SIG-M5 treated with dmso at 0.1 percent for 504 hours (cell line): Measurements from ENCODE around the gene HPD.

Source experiments
- DNase-seq: peaks from one replicate; lab custom pipeline; 2025; ENCODE audit not compliant: unreplicated experiment; lab: John Stamatoyannopoulos, UW

Gene HPD

DNA sequence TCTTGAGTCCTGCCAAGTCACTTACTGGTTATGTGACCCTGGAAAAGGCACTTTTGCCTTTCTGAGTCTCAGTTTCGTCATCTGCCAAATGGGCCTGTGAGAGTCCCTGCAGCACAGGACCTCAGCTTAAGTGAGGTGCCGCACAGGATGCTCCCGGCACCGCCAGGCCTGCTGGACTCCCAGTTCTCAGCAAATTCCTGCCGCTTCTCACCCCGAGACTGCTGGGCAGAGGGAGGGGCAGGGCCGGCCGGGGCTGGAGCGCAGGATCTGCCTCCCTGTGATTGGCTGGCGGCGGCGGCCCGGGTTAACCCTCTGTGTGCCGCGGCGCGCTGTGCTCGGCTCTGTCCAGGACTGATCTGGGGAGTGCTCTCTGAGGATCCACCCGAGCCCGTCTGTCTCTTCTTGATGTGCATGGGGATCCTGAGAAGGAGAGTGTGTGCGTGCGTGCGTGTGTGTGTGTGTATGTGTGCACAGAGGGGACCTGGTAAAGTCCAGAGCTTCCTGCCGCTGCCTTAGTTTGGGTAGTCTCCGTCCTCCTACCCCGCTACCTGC is 46.3 kb downstream of the HPD start:
- DNase-seq: peak; percentile 68

DNA sequence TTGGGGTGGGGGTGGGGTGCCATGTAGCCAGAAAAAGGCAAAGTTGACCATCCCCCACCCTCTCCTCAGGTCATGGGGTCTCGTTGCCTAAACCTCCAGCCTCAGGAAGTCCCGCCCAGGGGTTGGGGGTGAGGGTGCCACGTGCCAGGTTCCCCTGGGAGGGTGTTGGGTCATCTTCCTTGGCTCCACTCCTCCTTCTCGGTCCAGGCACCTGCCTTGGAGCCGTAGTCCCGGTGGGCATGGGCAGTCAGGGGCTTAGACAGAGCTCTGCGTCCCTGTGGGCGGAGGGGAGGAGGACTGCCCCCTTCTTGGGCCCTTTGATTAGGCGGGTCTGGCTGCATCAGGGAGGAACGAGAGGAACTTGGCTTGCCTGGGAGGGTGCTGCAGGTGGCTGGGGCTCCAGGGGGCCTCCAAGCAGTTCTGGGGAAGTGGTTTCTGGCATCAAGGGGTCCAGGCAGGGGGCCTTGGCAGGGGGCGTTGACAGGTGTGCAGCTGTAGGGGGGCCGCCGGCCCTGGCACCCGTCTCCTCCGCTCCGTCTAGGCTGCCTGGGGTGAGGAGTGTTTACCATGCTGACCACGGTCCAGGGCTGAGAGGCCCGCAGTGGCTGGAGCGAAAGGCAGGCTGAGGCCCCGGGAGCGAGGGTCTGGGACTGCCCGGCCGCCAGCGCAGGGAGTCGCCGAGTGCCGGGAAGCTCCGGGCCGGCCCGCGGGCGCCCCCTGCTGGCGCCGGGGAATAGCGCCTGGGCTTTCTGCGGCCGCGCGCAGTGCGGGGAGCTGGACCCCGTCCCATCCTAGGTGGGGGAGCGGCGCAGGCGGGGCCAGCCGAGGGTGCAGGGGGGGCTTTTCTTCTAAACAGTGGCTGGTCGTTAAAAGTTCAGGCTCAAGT is 47.0 kb downstream of the HPD start:
- peak; percentile 73 for DNase-seq

DNA sequence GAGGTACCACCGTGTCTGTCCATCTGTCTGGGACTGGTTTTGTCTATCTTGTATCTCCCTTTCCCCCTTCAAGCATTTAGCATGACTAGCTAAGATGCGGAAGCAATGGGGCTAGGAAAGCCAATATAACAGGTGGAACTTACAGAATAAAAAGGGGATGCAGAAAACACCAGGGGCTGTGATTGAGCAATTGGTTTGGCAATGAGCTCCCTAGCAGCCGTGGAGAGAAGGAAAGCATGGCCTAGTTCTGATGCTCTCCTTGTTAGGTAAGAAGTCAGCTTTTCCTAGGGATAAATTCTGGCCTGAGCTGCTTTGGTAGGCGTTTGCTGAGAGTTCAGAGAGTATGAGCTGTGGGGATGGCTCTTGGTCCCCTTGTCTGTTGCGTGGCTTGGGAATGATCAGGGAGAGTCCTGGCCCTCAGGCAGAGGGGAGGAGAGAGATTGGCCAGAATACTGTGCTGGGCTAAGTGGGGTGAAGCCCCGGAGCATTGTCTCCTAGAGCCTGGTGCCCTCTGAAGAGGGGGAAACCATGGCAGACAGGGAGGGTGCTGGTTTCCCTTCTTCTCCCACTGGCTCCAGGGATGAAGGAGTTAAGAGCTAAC is 47.7 kb downstream of the HPD start:
- peak; percentile 30 for DNase-seq

DNA sequence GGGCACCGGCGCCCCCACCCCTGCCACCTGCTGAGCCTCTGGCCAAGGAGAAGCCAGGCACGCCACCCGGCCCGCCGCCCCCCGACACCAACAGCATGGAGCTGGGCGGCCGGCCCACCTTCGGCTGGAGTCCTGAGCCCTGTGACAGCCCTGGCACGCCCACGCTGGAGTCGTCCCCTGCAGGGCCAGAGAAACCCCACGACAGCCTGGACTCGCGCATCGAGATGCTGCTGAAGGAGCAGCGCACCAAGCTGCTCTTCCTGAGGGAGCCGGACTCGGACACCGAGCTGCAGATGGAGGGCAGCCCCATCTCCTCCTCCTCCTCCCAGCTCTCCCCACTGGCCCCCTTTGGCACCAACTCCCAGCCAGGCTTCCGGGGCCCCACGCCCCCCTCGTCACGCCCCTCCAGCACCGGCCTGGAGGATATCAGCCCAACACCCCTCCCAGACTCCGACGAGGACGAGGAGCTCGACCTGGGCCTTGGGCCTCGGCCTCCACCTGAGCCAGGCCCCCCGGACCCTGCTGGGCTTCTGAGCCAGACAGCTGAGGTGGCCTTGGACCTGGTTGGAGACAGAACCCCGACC is 48.3 kb downstream of the HPD start:
- no peak for DNase-seq

DNA sequence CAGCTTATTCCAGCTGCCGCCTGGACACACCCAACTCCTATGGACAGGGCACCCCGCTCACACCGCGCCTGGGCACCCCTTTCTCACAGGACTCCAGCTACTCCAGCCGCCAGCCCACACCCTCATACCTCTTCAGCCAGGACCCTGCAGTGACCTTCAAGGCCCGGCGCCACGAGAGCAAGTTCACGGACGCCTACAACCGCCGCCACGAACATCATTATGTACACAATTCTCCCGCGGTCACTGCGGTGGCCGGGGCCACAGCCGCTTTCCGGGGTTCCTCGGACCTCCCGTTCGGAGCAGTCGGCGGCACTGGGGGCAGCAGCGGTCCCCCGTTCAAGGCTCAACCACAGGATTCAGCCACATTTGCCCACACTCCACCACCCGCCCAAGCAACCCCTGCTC is 48.9 kb downstream of the HPD start:
- no peak for DNase-seq

DNA sequence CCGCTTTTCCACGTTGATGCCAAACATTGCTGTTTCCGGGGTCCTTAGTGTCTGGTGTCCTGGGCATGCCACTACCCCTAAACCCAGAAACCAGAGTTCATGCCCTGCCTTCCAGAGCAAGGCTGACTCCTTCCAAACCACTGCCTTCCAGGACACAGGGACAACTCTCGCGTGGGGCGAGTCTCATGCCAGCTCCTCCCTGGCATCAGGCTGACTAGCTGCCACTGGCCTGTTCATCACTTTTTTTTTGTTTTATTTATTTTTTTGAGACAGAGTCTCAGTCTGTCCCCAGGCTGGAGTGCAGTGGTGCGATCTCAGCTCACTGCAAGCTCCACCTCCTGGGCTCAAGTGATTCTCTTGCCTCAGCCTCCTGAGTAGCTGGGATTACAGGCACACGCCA is 50.0 kb downstream of the HPD start:
- DNase-seq: no peak

DNA sequence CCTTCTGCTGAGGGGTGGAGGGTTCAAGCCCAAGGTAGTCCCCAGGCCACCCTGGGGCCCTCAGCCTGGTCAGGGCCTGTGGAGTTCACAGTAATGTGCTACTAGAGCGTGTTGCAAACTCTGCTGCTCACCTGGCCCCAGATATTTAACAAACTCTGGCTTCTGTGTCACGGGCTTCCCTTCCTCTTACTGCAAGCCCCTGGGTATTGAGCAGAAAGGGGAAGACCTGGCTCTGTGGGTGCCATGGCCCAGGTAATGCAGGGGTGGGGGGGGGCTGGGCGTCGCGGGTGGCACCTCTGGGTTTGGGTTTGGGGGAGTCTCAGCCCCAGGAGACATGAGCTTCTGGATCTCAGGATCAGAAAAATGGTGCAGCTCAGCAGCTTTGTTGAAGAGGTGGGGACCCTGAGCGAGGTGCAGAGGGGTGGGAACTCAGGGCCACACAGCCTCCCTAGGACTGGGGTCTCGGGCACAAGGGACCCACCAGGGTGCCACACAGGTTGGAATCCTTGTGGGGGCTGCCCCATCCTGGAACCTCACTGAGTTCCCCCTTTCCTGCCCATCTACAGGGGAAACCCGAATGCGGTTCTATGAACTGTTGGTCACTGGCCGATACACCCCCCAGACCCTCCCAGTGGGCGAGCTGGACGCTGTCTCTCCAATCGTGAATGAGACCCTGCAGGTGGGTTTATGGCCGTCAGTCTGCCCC is 50.9 kb downstream of the HPD start:
- no peak for DNase-seq

DNA sequence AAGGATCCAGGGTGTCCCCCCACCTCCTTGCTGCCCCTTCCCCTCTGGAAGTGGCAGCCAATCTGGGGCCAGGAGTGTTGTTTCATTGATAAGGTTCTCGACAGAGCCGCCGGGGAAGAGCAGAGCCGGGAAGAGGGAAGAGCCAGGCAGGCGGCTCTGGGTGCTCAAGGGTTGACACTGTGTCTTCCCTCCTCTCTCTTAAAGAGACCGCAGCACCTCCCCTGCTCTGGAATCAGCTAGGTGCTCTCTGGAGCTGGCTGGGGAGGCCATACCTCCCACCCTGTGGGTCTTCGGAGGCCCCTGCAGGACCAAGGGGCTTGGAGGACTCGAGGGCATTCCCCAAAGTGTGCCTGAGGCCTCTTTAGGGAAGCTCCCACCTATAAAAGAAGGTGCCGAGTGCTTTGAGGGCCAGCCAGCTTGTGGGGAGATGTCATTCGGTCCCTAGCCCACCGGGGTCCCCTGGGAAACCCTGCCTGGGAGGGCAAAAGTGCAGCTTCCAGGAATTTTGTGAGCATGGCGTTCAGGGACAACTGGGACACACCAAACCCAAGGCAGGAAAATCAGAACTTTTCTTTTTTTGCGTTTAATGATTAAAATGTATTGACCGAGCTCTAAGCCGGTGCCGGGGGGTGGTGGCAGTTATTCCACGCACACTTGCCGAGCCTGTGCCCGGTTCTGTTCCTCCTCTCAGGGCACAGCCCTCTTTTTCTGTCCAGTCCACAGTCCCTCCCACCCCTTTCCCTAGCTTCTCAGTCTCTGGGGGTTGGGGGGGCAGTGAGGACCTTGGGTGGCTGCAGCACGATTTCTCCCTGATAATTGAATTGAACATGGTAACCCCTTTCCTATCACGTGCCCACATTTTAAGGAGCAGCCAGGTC is 51.9 kb downstream of the HPD start:
- DNase-seq: peak; percentile 62

DNA sequence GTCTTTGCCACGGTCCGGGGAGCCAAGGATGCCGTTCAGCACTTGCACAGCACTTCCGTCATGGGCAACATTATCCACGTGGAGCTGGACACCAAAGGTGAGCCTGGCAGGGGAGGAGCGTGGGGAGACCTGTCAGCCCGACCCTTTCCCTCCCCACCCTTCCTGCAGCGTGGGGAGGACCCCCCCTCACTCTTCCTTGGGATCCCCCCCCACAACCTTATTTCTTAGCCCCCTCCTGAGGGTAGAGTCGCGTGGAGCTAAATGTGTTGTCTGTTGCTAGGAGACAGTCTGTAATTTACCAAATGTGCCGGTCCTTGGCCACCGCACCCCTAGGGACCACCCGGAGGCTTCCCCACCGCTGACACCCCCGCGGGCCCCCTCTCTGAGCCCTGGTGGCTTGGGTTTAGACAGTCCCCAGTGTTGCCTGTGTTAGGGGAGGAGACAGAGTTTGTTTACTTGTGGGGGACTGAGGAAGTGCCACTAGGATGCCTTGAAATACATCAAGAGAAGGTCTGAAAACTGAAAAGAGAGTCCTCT is 52.6 kb downstream of the HPD start:
- DNase-seq: peak; percentile 62

DNA sequence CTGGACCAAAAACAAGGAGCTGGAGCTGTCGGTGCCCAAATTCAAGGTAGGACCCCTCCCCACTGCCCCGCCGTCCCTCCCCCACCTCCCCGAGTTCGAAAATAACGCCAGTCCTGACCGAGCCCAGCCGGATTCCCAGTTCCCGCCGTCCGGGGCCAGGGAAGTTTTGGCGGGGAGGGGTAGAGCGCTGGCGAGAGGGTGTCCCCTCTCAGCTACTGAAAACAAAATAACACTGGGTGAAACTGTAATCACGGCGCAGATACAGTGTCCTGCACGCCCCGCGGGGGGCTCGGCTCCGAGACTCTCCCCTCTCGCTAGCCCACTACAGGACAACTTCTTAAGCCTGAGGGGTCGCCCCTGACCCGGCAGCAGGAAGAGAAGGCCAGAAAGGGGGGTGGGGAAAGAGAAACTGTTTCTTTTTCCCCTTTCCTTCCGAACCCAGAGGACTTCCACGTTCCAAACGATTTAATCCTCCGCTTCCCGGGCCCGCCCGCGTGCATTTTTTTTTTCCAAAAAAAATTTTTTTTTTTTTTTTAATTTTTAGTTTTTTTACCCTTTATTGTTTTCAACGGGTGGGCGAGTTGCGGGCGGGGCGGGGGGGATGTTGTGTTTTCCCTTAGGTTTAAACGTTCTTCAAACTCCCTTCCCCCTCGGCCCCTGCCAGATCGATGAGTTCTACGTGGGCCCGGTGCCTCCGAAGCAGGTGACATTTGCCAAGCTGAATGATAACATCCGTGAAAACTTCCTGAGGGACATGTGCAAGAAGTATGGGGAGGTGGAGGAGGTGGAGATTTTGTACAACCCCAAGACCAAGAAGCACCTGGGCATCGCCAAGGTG is 53.3 kb downstream of the HPD start:
- DNase-seq: peak; percentile 21

DNA sequence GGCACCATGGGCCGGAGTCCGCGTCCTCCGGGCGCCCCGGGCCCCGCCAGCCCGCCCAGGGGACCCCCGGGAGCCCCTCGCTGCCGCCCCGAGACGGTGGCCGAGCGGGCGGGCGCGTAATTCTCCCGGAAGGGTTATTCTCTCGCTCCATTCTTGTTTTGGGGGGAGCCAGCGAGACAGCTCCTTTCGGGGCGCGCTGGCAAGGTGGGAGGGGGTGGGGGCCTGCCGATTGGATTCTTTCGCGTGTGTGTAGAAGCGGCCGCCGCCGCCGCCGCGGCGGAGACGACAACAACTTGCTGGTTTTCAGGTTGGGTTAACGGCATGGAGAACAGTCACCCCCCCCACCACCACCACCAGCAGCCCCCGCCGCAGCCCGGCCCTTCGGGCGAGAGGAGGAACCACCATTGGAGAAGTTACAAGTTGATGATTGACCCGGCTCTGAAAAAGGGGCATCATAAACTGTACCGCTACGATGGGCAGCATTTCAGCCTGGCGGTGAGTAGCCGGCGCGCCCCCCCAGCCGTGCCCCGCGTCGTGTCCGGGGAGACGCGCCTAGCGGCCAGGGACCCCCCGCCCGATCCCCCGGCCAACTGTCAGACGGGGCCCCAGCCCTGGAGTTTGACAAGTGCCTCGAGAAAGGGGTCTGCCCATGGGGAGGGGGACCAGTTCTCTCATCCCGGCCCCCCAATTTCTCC is 54.1 kb downstream of the HPD start:
- DNase-seq: peak; percentile 54

DNA sequence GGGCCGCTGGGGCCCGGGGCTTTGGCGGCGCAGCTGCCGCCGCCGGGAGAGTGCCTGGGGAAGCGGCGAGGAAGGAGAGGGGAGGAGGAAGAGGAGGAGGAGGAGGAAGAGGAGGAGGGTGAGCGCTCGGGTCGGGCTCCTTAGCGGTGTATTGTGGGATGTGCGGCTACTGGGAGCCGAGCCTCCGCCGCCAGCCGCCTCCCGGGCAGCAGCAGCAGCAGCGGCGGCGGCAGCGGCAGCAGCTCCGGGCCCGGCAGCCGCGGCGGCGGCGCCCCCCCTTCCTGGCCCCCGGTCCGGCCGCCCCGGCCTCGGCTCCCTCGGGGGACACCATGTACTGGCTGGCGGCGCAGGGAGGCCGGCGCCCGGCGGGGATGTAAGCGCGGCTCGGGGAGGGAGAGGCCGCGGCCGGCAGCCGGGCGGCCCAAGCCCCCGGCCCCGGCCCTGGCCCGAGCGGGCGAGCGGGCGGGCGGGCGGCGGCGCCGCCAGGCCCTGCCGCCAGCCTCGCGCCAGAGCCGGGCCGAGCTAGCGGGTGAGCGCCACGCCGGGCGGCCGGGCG is 54.7 kb downstream of the HPD start, which contains the start of gene SETD1B:
Gene SETD1B (plus strand): TSS at position 149 of the 556 bp plus-strand sequence. CDS start 729 bp downstream, outside the sequence.
- peak; percentile 83 for DNase-seq

DNA sequence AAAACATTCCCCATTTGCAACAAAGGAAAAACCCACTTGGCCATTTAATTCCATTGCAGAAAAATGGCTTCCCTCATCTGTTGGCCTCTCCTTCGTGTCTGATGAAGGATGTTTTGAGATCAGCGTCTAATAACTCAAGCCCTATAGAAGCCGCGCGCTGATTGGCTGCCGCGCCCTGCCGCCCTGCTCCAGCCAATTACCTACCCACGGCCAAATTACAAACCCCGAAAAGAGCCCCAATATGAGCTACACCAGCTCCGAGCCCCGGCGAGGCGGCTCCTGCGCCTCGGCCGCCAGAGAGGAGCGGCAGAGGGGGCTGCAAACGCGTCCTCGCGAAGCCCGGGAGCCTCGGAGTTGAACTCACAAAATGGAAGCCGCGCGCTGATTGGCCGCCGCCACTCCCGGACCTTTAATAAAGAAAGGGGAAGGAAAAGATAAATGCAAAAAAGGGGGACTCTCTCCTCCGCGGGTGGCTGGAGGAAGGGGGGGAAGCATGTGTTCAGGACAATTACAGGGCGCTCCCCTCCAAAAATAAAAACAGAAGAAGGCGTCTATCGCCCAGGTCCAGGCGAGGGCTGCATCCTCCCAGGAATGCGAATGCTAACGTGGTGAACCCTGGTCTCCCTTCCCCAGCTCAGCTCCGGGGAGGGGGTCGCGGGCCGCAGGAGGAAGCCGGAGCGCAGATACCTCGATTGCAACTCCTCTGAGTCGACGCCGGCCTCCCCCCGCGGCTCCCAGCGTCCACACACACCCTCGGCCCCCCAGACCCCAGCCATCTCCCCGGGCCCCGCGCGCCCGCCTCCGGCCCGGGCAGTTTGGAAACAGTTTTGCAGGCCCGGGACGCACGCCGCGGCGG is 55.6 kb downstream of the HPD start:
- peak; percentile 99 for DNase-seq

DNA sequence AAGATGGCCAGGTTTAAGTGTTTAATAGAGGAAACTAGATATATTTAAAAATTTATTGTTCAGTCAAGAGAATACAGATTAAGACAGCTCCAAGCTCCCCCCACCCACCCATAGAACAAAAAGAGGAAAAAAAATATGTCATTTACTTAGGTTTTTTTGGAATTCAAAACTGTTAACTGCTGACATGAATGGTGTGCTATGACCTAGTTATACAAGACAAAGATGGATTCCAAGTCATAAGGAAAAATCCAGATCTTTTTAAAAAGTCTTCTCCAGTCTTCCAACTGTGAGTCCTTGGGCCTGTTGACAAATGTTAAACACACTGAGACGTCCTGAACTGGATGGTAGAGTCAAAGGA is 56.2 kb downstream of the HPD start:
- DNase-seq: peak; percentile 61

DNA sequence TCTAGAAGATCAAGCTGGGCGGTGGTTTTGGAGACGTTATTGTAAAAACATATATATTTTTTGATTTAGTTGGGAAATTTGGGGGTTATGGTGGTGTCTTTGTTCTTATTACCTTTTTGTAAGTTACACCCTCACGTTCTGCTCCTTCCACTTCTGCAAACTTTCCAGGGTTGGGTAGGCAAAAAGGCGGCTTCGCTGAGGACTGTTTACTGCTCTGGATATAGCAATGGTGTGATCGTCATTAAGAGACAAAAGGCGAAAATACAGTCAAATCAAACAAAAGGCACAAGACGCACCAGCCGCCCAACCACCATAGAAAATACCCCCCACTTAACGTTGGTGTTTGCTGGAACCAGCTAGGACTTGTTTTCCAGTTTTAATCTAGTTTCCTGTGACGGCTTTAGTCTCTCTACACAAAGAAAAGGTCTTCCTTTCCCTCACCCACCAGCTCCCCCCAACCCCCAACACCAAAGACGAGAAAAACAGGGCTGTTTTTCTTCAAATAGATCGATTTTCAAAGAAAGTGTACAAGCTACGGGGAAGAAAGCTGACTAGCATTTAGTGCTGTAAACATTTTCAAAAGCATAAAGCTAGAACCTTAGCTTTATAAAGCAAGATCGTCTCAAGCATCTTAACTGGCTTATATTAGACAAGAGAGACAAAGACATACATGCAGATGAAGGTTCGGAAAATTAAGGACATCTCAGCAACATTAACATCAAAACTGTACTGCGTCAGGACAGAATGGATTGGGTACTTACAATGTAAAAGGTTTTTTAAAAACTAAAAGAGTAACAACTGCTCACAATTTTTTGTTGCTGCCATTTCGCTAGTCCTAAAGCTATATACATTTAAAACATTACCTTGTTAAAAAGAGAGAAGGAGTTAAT is 56.8 kb downstream of the HPD start:
- peak; percentile 55 for DNase-seq
